K562 (cell line): ENCODE data around the gene PTRHD1. TPM values are rescaled to one million over a fixed set of nuclear protein-coding genes. Genes with fewer than 3 reads are reported as not detected.

Experiments
- ATAC-seq: fragments of 200-7000 bp; cut with Tn5 transposase; 3 replicates; pipeline ENCODE4 v1.9.1; 2020; ENCODE audit warnings: moderate library complexity
- BruUV-seq: library from RNA; stranded (reverse); fragments of 400-500 nt; replicated peaks from 2 replicates; lab custom pipeline; 2021; lab: Mats Ljungman, UMichigan
- CTCF ChIA-PET: fragments of 300-600 bp; formaldehyde crosslinking; extraction: SDS; loops from one replicate; lab custom pipeline; 2021; ENCODE audit warnings: low intra/inter-chr PET ratio; lab: Yijun Ruan, JAX
- POLR2A ChIA-PET: fragments of 300-600, 350-650 bp; sonication (Branson Sonifier 250); formaldehyde crosslinking; extraction: SDS; loops from one replicate; lab custom pipeline; 2021; ENCODE audit warnings: antibody characterized with exemption, inconsistent platforms; lab: Yijun Ruan, JAX
- DNase-seq, 4 experiments: peaks; one replicate each; pipeline versions ENCODE4 v3.0.0 to v3.0.0-alpha.2; 2011 to 2018; ENCODE audit warnings: low spot score in 3 of 4, mixed read lengths in 3 of 4; ENCODE audit errors: extremely low read depth in 1 of 4
- FAIRE-seq: peaks from 2 replicates; lab custom pipeline; 2011; peaks lifted over from hg19 to GRCh38; lab: Jason Lieb, UNC
- H2AFZ ChIP-seq: 2 replicates; pipeline ENCODE4 v1.6.0; 2011; ENCODE audit warnings: low read depth, low read length, control low read depth, inconsistent platforms
- H3K27ac ChIP-seq: fragments of 200-600 bp; 3 replicates; pipeline ENCODE4 v1.8.0; 2011; ENCODE audit warnings: low read depth, mild to moderate bottlenecking, control low read depth, inconsistent platforms, low read length, moderate library complexity, mixed read lengths; ENCODE audit errors: extremely low read depth
- H3K27me3 ChIP-seq, 2 experiments: fragments of 300-600 bp in 1 of 2; 2 replicates in 1 of 2; 3 replicates in 1 of 2; pipeline versions ENCODE4 v1.6.0 to v1.8.0; 2011; ENCODE audit warnings: inconsistent platforms in 2 of 2, low read length in 2 of 2, mild to moderate bottlenecking in 1 of 2, mixed read lengths in 1 of 2, moderate library complexity in 1 of 2; ENCODE audit not compliant: control insufficient read depth in 2 of 2, insufficient read depth in 2 of 2
- H3K36me3 ChIP-seq: fragments of 300-600 bp; 3 replicates; pipeline ENCODE4 v1.8.0; 2011; ENCODE audit warnings: mild to moderate bottlenecking, low read length, inconsistent platforms; ENCODE audit not compliant: control insufficient read depth, insufficient read depth
- H3K4me1 ChIP-seq, 2 experiments: fragments of 200-600 bp in 1 of 2; replicated peaks in 1 of 2; 2 replicates in 1 of 2; 3 replicates in 1 of 2; pipeline versions ENCODE4 v1.5.1 to v1.8.0; 2011; ENCODE audit warnings: inconsistent platforms in 2 of 2, low read length in 2 of 2, mild to moderate bottlenecking in 1 of 2, mixed read lengths in 1 of 2, moderate library complexity in 1 of 2; ENCODE audit not compliant: control insufficient read depth in 2 of 2, insufficient read depth in 2 of 2
- H3K4me2 ChIP-seq: 2 replicates; pipeline ENCODE4 v1.6.1; 2011; ENCODE audit warnings: low read length, control low read depth, inconsistent platforms, mixed read lengths; ENCODE audit not compliant: insufficient read depth
- H3K4me3 ChIP-seq: fragments of 200-600 bp; sonication (generic), shearing (Covaris generic); 2 replicates; pipeline ENCODE4 v1.5.1; 2016; ENCODE audit warnings: control low read depth, inconsistent platforms
- H3K79me2 ChIP-seq: fragments of 200-600 bp; 3 replicates; pipeline ENCODE4 v1.8.0; 2011; ENCODE audit warnings: low read length, inconsistent platforms; ENCODE audit not compliant: control insufficient read depth, insufficient read depth
- H3K9ac ChIP-seq, 2 experiments: 2 replicates each; pipeline versions ENCODE4 v1.6.0 to v1.6.1; 2011; ENCODE audit warnings: low read depth in 2 of 2, low read length in 2 of 2, control low read depth in 1 of 2, inconsistent platforms in 1 of 2, mild to moderate bottlenecking in 1 of 2, mixed read lengths in 1 of 2; ENCODE audit not compliant: insufficient read depth in 1 of 2
- H3K9me1 ChIP-seq: one replicate; pipeline ENCODE4 v1.6.0; 2011; ENCODE audit warnings: inconsistent platforms, mild to moderate bottlenecking, low read length, moderate library complexity; ENCODE audit not compliant: control insufficient read depth, insufficient read depth
- H3K9me3 ChIP-seq: replicated peaks from 2 replicates; pipeline ENCODE4 v1.5.1; 2011; ENCODE audit warnings: low read depth, low read length, inconsistent platforms; ENCODE audit not compliant: control insufficient read depth, insufficient read depth
- H4K20me1 ChIP-seq: replicated peaks from 2 replicates; pipeline ENCODE4 v1.6.1; 2011; ENCODE audit warnings: low read length, inconsistent platforms, mixed read lengths; ENCODE audit not compliant: control insufficient read depth, insufficient read depth
- ATF2 ChIP-seq: sonication (generic); formaldehyde crosslinking; IDR thresholded peaks from 2 replicates; pipeline ENCODE4 v1.8.1; 2022; ENCODE audit warnings: missing genetic modification reagents
- ATF3 ChIP-seq, 2 experiments: fragments of 450-650 bp in 1 of 2; sonication (generic) in 1 of 2; formaldehyde crosslinking in 1 of 2; IDR thresholded peaks in 1 of 2; conservative IDR thresholded peaks in 1 of 2; 2 replicates each; pipeline versions ENCODE4 v1.6.1 to v1.8.1; 2016 to 2023; ENCODE audit warnings: mild to moderate bottlenecking in 2 of 2, moderate library complexity in 2 of 2, inconsistent platforms in 1 of 2, missing genetic modification reagents in 1 of 2
- CSDE1 ChIP-seq, 2 experiments: fragments of 450-650 bp; IDR thresholded peaks; 2 replicates each; pipeline ENCODE4 v1.6.1; 2016; ENCODE audit warnings: mild to moderate bottlenecking in 1 of 2
- EGR1 ChIP-seq: fragments of 450-650 bp; conservative IDR thresholded peaks from 2 replicates; pipeline ENCODE4 v1.6.1; 2017; ENCODE audit warnings: mild to moderate bottlenecking
- HCFC1 ChIP-seq: IDR thresholded peaks from 2 replicates; pipeline ENCODE4 v1.6.1; 2012; ENCODE audit warnings: low read depth, low read length, improper control_type of control experiment
- HIVEP1 ChIP-seq: fragments of 250-450 bp; sonication (Bioruptor Pico); IDR thresholded peaks from 2 replicates; pipeline ENCODE4 v1.4.0; 2020; ENCODE audit warnings: mild to moderate bottlenecking
- L3MBTL2 ChIP-seq: fragments of 450-650 bp; IDR thresholded peaks from 2 replicates; pipeline ENCODE4 v1.6.1; 2016; ENCODE audit warnings: mild to moderate bottlenecking, moderate library complexity
- NELFE ChIP-seq: IDR thresholded peaks from 2 replicates; pipeline ENCODE4 v1.6.1; 2011; ENCODE audit warnings: mild to moderate bottlenecking; ENCODE audit not compliant: insufficient read depth, insufficient read length
- PRDM10 ChIP-seq: fragments of 450-650 bp; IDR thresholded peaks from 2 replicates; pipeline ENCODE4 v1.6.1; 2018; ENCODE audit not compliant: partially characterized antibody
- RAD21 ChIP-seq, 2 experiments: fragments of 250-450 bp in 1 of 2; fragments of 450-650 bp in 1 of 2; sonication (Bioruptor Pico) in 1 of 2; formaldehyde crosslinking in 1 of 2; IDR thresholded peaks in 1 of 2; conservative IDR thresholded peaks in 1 of 2; 2 replicates each; pipeline versions ENCODE4 v1.4.0 to v1.8.0; 2020 to 2022; ENCODE audit warnings: mild to moderate bottlenecking in 2 of 2, moderate library complexity in 1 of 2
- RNF2 ChIP-seq: sonication (generic); IDR thresholded peaks from 2 replicates; pipeline ENCODE4 v1.6.1; 2016
- ZBTB34 ChIP-seq: fragments of 250-450 bp; sonication (Bioruptor Pico); IDR thresholded peaks from 2 replicates; pipeline ENCODE4 v1.8.0; 2021; ENCODE audit warnings: mild to moderate bottlenecking, moderate library complexity
- ZC3H4 ChIP-seq: sonication (generic); formaldehyde crosslinking; IDR thresholded peaks from 2 replicates; pipeline ENCODE4 v1.9.0; 2021; ENCODE audit warnings: missing genetic modification reagents, borderline replicate concordance
- ZNF174 ChIP-seq: fragments of 250-450 bp; sonication (Bioruptor Pico); IDR thresholded peaks from 2 replicates; pipeline ENCODE4 v1.4.0; 2020; ENCODE audit warnings: mild to moderate bottlenecking
- ZNF23 ChIP-seq: fragments of 250-450 bp; sonication (Bioruptor Pico); IDR thresholded peaks from 2 replicates; pipeline ENCODE4 v1.4.0; 2020; ENCODE audit warnings: mild to moderate bottlenecking
- ZNF79 ChIP-seq: fragments of 250-450 bp; sonication (Bioruptor Pico); IDR thresholded peaks from 2 replicates; pipeline ENCODE4 v1.4.0; 2020; ENCODE audit warnings: low read depth, mild to moderate bottlenecking, moderate library complexity
- WGBS: fragments of 100-300 bp; shearing (Covaris generic); methylation state at CpG from one replicate; pipeline ENCODE4 v1.1.6; 2016; ENCODE audit warnings: low coverage, mixed read lengths; ENCODE audit not compliant: insufficient coverage; ENCODE audit errors: missing lambda C conversion rate; 5-methylcytosine and 5-hydroxymethylcytosine counted together
- in situ Hi-C: fragments of 300-500 bp; cut with MboI; formaldehyde crosslinking; loops from 4 replicates; pipeline ENCODE4 v1.15.0; 2018; ENCODE audit warnings: inconsistent platforms, mixed read lengths
- intact Hi-C: fragments of 100-400 bp; cut with micrococcal nuclease; formaldehyde crosslinking; loops from 2 replicates; pipeline ENCODE4 v1.14.2; 2022
- polyA plus RNA-seq, 8 experiments: library from polyadenylated mRNA; depleted of rRNA in 4 of 8; stranded (reverse) in 5 of 8; unstranded in 3 of 8; fragments of >200 nt; fragmentation: Nextera tagmentation in 2 of 8; fragmentation: Illumina TruSeq in 1 of 8; extraction: Ambion mirVana in 2 of 8; extraction: Trizol in 1 of 8; gene quantifications; 2 replicates each; pipeline versions ENCODE4 v1.2.1 to v1.2.3, GENCODE V29; 2011 to 2014; ENCODE audit warnings: inconsistent platforms in 1 of 8, missing spikeins in 1 of 8
- total RNA-seq, 7 experiments: library from RNA; depleted of rRNA in 6 of 7; stranded (reverse); fragments of >200 nt in 6 of 7; fragmentation: Illumina TruSeq in 2 of 7; extraction: Trizol in 2 of 7; gene quantifications; 2 replicates each; pipeline versions ENCODE4 v1.2.1 to v1.2.3, GENCODE V29; 2011 to 2021; ENCODE audit warnings: low replicate concordance in 1 of 7

Gene PTRHD1
- total and polyA plus RNA-seq, 9 of the 15 experiments (the other 6 are each of a cell fraction or from before 2014, with no cell fraction given): 15.8 to 83.2 (median 46.6) TPM

- ChIA-PET POLR2A (no interaction called here), CTCF (interaction anchor here (0.6 kb wide), 1 partner anchor 175 kb away, joined by 4 read pairs; no protein-coding TSS in a partner anchor)
- Histone ChIP-seq H2AFZ (no peak overlapping the region), H3K27me3 (no peaks in the 10 kb centered on the region; a peak in 1 of 5 replicates), H4K20me1 (no peaks in the 10 kb centered on the region), H3K27ac (no peak overlapping the region), H3K9me1 (no peaks in the 10 kb centered on the region), H3K4me3 (no peak overlapping the region), H3K79me2 (peaks cover 14% of the 10 kb centered on the region; the same call in 2 of the 3 replicates), H3K4me2 (no peak overlapping the region), H3K9ac (no peak overlapping the region), H3K4me1 (peaks cover 5 to 11% of the 10 kb centered on the region in 2 experiments; a peak in 3 of 5 replicates), H3K36me3 (peaks cover 13% of the 10 kb centered on the region; the same call in 1 of the 3 replicates), H3K9me3 (no peaks in the 10 kb centered on the region)
- 59% methylated on average over 2 of the region's 2 CpGs for WGBS
- no TSS peak for BruUV-seq
- FAIRE-seq (no peak), DNase-seq (no peak), ATAC-seq (no peak)
- in situ Hi-C loops: loop anchor here (25.0 kb wide), 1 partner anchor 375 kb away; no protein-coding TSS in a partner anchor
- intact Hi-C loops: no loop called here
- no peak for TF ChIP-seq RAD21 (CRISPR knock-in tag; conservative IDR thresholded peaks at IDR 0.05 in 1 of 2, IDR thresholded peaks at IDR 0.05 in 1 of 2)
- no peak for TF ChIP-seq L3MBTL2
- TF ChIP-seq ZNF79 (CRISPR knock-in tag): no peak
- TF ChIP-seq CSDE1 (IDR thresholded peaks at IDR 0.05): no peak
- TF ChIP-seq ATF2: no peak
- no peak for TF ChIP-seq ZNF23
- no peak for TF ChIP-seq ATF3 (IDR thresholded peaks at IDR 0.05)
- TF ChIP-seq ATF3 (CRISPR knock-in tag; conservative IDR thresholded peaks at IDR 0.05): no peak
- no peak for TF ChIP-seq ZBTB34 (CRISPR knock-in tag)
- TF ChIP-seq HIVEP1 (CRISPR knock-in tag): no peak
- TF ChIP-seq ZNF174 (CRISPR knock-in tag): no peak
- TF ChIP-seq EGR1: no peak
- TF ChIP-seq ZC3H4 (CRISPR knock-in tag): no peak
- no peak for TF ChIP-seq PRDM10
- no peak for TF ChIP-seq NELFE
- TF ChIP-seq RNF2: no peak
- TF ChIP-seq HCFC1: no peak
Measured at GRCh38 chr2:24787532-24787931, 5.7 kb downstream of the PTRHD1 start.
